BE2C (cell line): ENCODE results near the gene LMO7.

Source experiments
- DNase-seq: peaks from one replicate; pipeline ENCODE4 v3.0.0-alpha.2; 2020
- H3K27me3 ChIP-seq: fragments of 250-450 bp; sonication (Bioruptor Pico); 2 replicates; pipeline ENCODE4 v1.5.1; 2020; ENCODE audit warnings: mild to moderate bottlenecking
- H3K36me3 ChIP-seq: fragments of 250-450 bp; sonication (Bioruptor Pico); 2 replicates; pipeline ENCODE4 v1.5.1; 2020; ENCODE audit warnings: mild to moderate bottlenecking
- H3K4me1 ChIP-seq: fragments of 250-450 bp; sonication (Bioruptor Pico); 2 replicates; pipeline ENCODE4 v1.5.1; 2020
- H3K4me3 ChIP-seq: 2 replicates; pipeline ENCODE4 v1.5.1; 2011; ENCODE audit warnings: low read depth, low read length
- H3K9me3 ChIP-seq: fragments of 250-450 bp; sonication (Bioruptor Pico); 2 replicates; pipeline ENCODE4 v1.5.1; 2020
- CTCF ChIP-seq: IDR thresholded peaks from 2 replicates; pipeline ENCODE4 v1.5.1; 2012; ENCODE audit warnings: mild to moderate bottlenecking, low read depth, low read length

Gene LMO7

GRCh38 chr13:75831389-75831788 lies 195.3 kb downstream of the LMO7 start:
- no peaks in the 10 kb centered on the region for H3K9me3 ChIP-seq
- no peaks in the 10 kb centered on the region for H3K4me1 ChIP-seq
- no peak for DNase-seq
- H3K27me3 ChIP-seq = no peaks in the 10 kb centered on the region
- no peak overlapping the region for H3K4me3 ChIP-seq
- no peak for TF ChIP-seq CTCF
- no peaks in the 10 kb centered on the region for H3K36me3 ChIP-seq

GRCh38 chr13:75832812-75833211 lies 196.7 kb downstream of the LMO7 start:
- no peak for DNase-seq
- Histone ChIP-seq H3K4me1 (no peaks in the 10 kb centered on the region), H3K9me3 (no peaks in the 10 kb centered on the region), H3K4me3 (no peak overlapping the region), H3K36me3 (no peaks in the 10 kb centered on the region), H3K27me3 (no peaks in the 10 kb centered on the region)
- no peak for TF ChIP-seq CTCF

GRCh38 chr13:75836441-75836840 lies 200.3 kb downstream of the LMO7 start:
- H3K9me3 ChIP-seq = no peaks in the 10 kb centered on the region
- no peak overlapping the region for H3K4me3 ChIP-seq
- H3K36me3 ChIP-seq = no peaks in the 10 kb centered on the region
- no peak for TF ChIP-seq CTCF
- no peaks in the 10 kb centered on the region for H3K4me1 ChIP-seq
- DNase-seq = no peak
- no peaks in the 10 kb centered on the region for H3K27me3 ChIP-seq

- H3K27me3 ChIP-seq = no peaks in the 10 kb centered on the region
- TF ChIP-seq CTCF = no peak
- no peaks in the 10 kb centered on the region for H3K4me1 ChIP-seq
- no peaks in the 10 kb centered on the region for H3K36me3 ChIP-seq
- no peaks in the 10 kb centered on the region for H3K9me3 ChIP-seq
- no peak overlapping the region for H3K4me3 ChIP-seq
- no peak for DNase-seq
Observed at GRCh38 chr13:75838366-75839005, 202.4 kb downstream of the LMO7 start.

GRCh38 chr13:75839406-75839805 lies 203.3 kb downstream of the LMO7 start:
- Histone ChIP-seq H3K36me3 (no peaks in the 10 kb centered on the region), H3K4me3 (no peak overlapping the region), H3K9me3 (no peaks in the 10 kb centered on the region), H3K27me3 (no peaks in the 10 kb centered on the region), H3K4me1 (no peaks in the 10 kb centered on the region)
- no peak for DNase-seq
- TF ChIP-seq CTCF = no peak

- H3K27me3 ChIP-seq = no peaks in the 10 kb centered on the region
- H3K4me3 ChIP-seq = no peak overlapping the region
- H3K9me3 ChIP-seq = no peaks in the 10 kb centered on the region
- no peak for DNase-seq
- TF ChIP-seq CTCF = no peak
- no peaks in the 10 kb centered on the region for H3K4me1 ChIP-seq
- no peaks in the 10 kb centered on the region for H3K36me3 ChIP-seq
Observed at GRCh38 chr13:75841905-75842304, 205.8 kb downstream of the LMO7 start.
